PC-3 (cell line): ENCODE data around the gene PAQR3.

Source experiments
- CTCF ChIP-seq: fragments of 300-600 bp; sonication (generic); conservative IDR thresholded peaks from 2 replicates; pipeline ENCODE4 v1.5.1; 2017; ENCODE audit warnings: antibody characterized with exemption, low read depth, mild to moderate bottlenecking, low read length
- EZH2 ChIP-seq: fragments of 300-600 bp; sonication (generic); IDR thresholded peaks from one replicate; pipeline ENCODE4 v1.6.1; 2017; ENCODE audit warnings: antibody characterized with exemption, mild to moderate bottlenecking, low read length; ENCODE audit not compliant: unreplicated experiment
- EZH2phosphoT487 ChIP-seq: fragments of 300-600 bp; sonication (generic); IDR thresholded peaks from 2 replicates; pipeline ENCODE4 v1.6.1; 2018; ENCODE audit warnings: mild to moderate bottlenecking, antibody characterized with exemption, low read length, borderline replicate concordance

- TF ChIP-seq EZH2 (no peak), CTCF (no peak), EZH2phosphoT487 (no peak)
Measured at GRCh38 chr4:78949735-78950134, 10.5 kb upstream of the PAQR3 start.
